Central memory CD8-positive, alpha-beta T cell (primary cell): ENCODE data around the gene CAPZB.
A peak's percentile ranks its signal among the peaks of the same experiment; 100 is the strongest.

ENCODE experiments used
- ATAC-seq: fragments of 150-1000 bp; cut with Tn5 transposase; replicated peaks from 2 replicates; pipeline ENCODE4 v1.10.0; 2022; ENCODE audit warnings: mild to moderate bottlenecking, moderate FRiP score, moderate number of reproducible peaks; ENCODE audit not compliant: poor library complexity, severe bottlenecking; ENCODE audit errors: extremely low read depth
- DNase-seq, 2 donors: peaks; one replicate each; pipeline ENCODE4 v3.0.0; 2021; ENCODE audit warnings: low spot score in 2 of 2
- H3K27ac Mint-ChIP-seq: one replicate; pipeline ENCODE4 v1.8.0; 2022; ENCODE audit warnings: low read depth, mild to moderate bottlenecking, moderate library complexity, mixed read lengths
- H3K27me3 Mint-ChIP-seq: one replicate; pipeline ENCODE4 v1.8.0; 2022; ENCODE audit warnings: mixed read lengths
- H3K36me3 Mint-ChIP-seq: one replicate; pipeline ENCODE4 v1.8.0; 2022; ENCODE audit warnings: mild to moderate bottlenecking, moderate library complexity, mixed read lengths; ENCODE audit not compliant: insufficient read depth
- H3K4me1 Mint-ChIP-seq: one replicate; pipeline ENCODE4 v1.8.0; 2022; ENCODE audit warnings: mixed read lengths
- H3K4me3 Mint-ChIP-seq: one replicate; pipeline ENCODE4 v1.8.0; 2022; ENCODE audit warnings: mild to moderate bottlenecking, moderate library complexity, mixed read lengths
- H3K9me3 Mint-ChIP-seq: one replicate; pipeline ENCODE4 v1.8.0; 2022; ENCODE audit warnings: mixed read lengths

CAPZB gene

GRCh38 chr1:19409477-19410341 is 75.6 kb downstream of the CAPZB start:
- no peaks in the 10 kb centered on the region for H3K9me3 Mint-ChIP-seq
- no peaks in the 10 kb centered on the region for H3K27me3 Mint-ChIP-seq
- peaks cover 91% of the 10 kb centered on the region for H3K4me1 Mint-ChIP-seq
- peaks cover 33% of the 10 kb centered on the region for H3K36me3 Mint-ChIP-seq
- no peak overlapping the region for H3K4me3 Mint-ChIP-seq
- ATAC-seq (no peak), DNase-seq (no peak)
- H3K27ac Mint-ChIP-seq, result peak overlapping the region; percentile 29

- H3K4me1 Mint-ChIP-seq, result peaks cover 89% of the 10 kb centered on the region
- no peak for ATAC-seq
- peak overlapping the region; percentile 94 for H3K27ac Mint-ChIP-seq
- DNase-seq, result no peak
- H3K36me3 Mint-ChIP-seq, result peaks cover 44% of the 10 kb centered on the region
- no peaks in the 10 kb centered on the region for H3K27me3 Mint-ChIP-seq
- H3K9me3 Mint-ChIP-seq, result no peaks in the 10 kb centered on the region
- no peak overlapping the region for H3K4me3 Mint-ChIP-seq
These were observed 77.7 kb downstream of the CAPZB start for GRCh38 chr1:19407494-19408096.

GRCh38 chr1:19406680-19407079 is 78.7 kb downstream of the CAPZB start:
- H3K27ac Mint-ChIP-seq, result peak overlapping the region; percentile 94
- no peak for ATAC-seq
- H3K4me1 Mint-ChIP-seq, result peaks cover 85% of the 10 kb centered on the region
- H3K27me3 Mint-ChIP-seq, result no peaks in the 10 kb centered on the region
- no peaks in the 10 kb centered on the region for H3K9me3 Mint-ChIP-seq
- DNase-seq, result no peak
- H3K4me3 Mint-ChIP-seq, result no peak overlapping the region
- H3K36me3 Mint-ChIP-seq, result peaks cover 38% of the 10 kb centered on the region

- DNase-seq (no peak), ATAC-seq (no peak)
- H3K36me3 Mint-ChIP-seq, result peaks cover 33% of the 10 kb centered on the region
- no peaks in the 10 kb centered on the region for H3K27me3 Mint-ChIP-seq
- H3K9me3 Mint-ChIP-seq, result no peaks in the 10 kb centered on the region
- H3K4me1 Mint-ChIP-seq, result peaks cover 86% of the 10 kb centered on the region
- no peak overlapping the region for H3K27ac Mint-ChIP-seq
- H3K4me3 Mint-ChIP-seq, result no peak overlapping the region
These were observed 79.4 kb downstream of the CAPZB start for GRCh38 chr1:19405761-19406487.

GRCh38 chr1:19405195-19405760 is 80.1 kb downstream of the CAPZB start:
- H3K36me3 Mint-ChIP-seq, result peaks cover 37% of the 10 kb centered on the region
- no peaks in the 10 kb centered on the region for H3K9me3 Mint-ChIP-seq
- DNase-seq (no peak), ATAC-seq (no peak)
- H3K4me3 Mint-ChIP-seq, result no peak overlapping the region
- peak overlapping the region; percentile 66 for H3K27ac Mint-ChIP-seq
- H3K27me3 Mint-ChIP-seq, result no peaks in the 10 kb centered on the region
- peaks cover 87% of the 10 kb centered on the region for H3K4me1 Mint-ChIP-seq

GRCh38 chr1:19404748-19405147 is 80.6 kb downstream of the CAPZB start:
- Mint-ChIP-seq H3K9me3 (no peaks in the 10 kb centered on the region), H3K27me3 (no peaks in the 10 kb centered on the region), H3K4me3 (no peak overlapping the region), H3K27ac (peak overlapping the region; percentile 66), H3K36me3 (peaks cover 34% of the 10 kb centered on the region), H3K4me1 (peaks cover 88% of the 10 kb centered on the region)
- no peak for ATAC-seq
- DNase-seq, result no peak

- H3K9me3 Mint-ChIP-seq, result no peaks in the 10 kb centered on the region
- peaks cover 32% of the 10 kb centered on the region for H3K36me3 Mint-ChIP-seq
- no peaks in the 10 kb centered on the region for H3K27me3 Mint-ChIP-seq
- DNase-seq (no peak), ATAC-seq (no peak)
- peaks cover 82% of the 10 kb centered on the region for H3K4me1 Mint-ChIP-seq
- H3K4me3 Mint-ChIP-seq, result no peak overlapping the region
- H3K27ac Mint-ChIP-seq, result peak overlapping the region; percentile 73
These were observed 82.1 kb downstream of the CAPZB start for GRCh38 chr1:19403256-19403655.

GRCh38 chr1:19402031-19402813 is 83.1 kb downstream of the CAPZB start:
- ATAC-seq, result no peak
- H3K27me3 Mint-ChIP-seq, result no peaks in the 10 kb centered on the region
- DNase-seq, result no peak
- H3K9me3 Mint-ChIP-seq, result no peaks in the 10 kb centered on the region
- peaks cover 72% of the 10 kb centered on the region for H3K4me1 Mint-ChIP-seq
- H3K27ac Mint-ChIP-seq, result peak overlapping the region; percentile 73
- H3K36me3 Mint-ChIP-seq, result peaks cover 30% of the 10 kb centered on the region
- no peak overlapping the region for H3K4me3 Mint-ChIP-seq

GRCh38 chr1:19401535-19401889 is 83.8 kb downstream of the CAPZB start:
- H3K36me3 Mint-ChIP-seq, result peaks cover 30% of the 10 kb centered on the region
- H3K27ac Mint-ChIP-seq, result peak overlapping the region; percentile 78

GRCh38 chr1:19400875-19401534 is 84.3 kb downstream of the CAPZB start:
- no peaks in the 10 kb centered on the region for H3K9me3 Mint-ChIP-seq
- DNase-seq (no peak), ATAC-seq (no peak)
- H3K4me1 Mint-ChIP-seq, result peaks cover 60% of the 10 kb centered on the region
- H3K27ac Mint-ChIP-seq, result peak overlapping the region; percentile 78
- H3K27me3 Mint-ChIP-seq, result no peaks in the 10 kb centered on the region
- H3K4me3 Mint-ChIP-seq, result peak overlapping the region; percentile 43
- H3K36me3 Mint-ChIP-seq, result peaks cover 29% of the 10 kb centered on the region

More at GRCh38 chr1:19401535-19401889, 83.8 kb downstream of the CAPZB start:
- peaks cover 65% of the 10 kb centered on the region for H3K4me1 Mint-ChIP-seq
- DNase-seq, result no peak
- no peaks in the 10 kb centered on the region for H3K9me3 Mint-ChIP-seq
- no peak for ATAC-seq
- H3K4me3 Mint-ChIP-seq, result no peak overlapping the region
- H3K27me3 Mint-ChIP-seq, result no peaks in the 10 kb centered on the region

GRCh38 chr1:19400192-19400611 is 85.1 kb downstream of the CAPZB start:
- Mint-ChIP-seq H3K27me3 (no peaks in the 10 kb centered on the region), H3K36me3 (peaks cover 28% of the 10 kb centered on the region), H3K9me3 (no peaks in the 10 kb centered on the region), H3K4me3 (no peak overlapping the region), H3K4me1 (peaks cover 60% of the 10 kb centered on the region), H3K27ac (peak overlapping the region; percentile 82)
- ATAC-seq (no peak), DNase-seq (no peak)
